GM20000 (cell line): ENCODE data around the gene PAX4.

ENCODE experiments used
- DNase-seq: peaks from one replicate; pipeline ENCODE4 v3.0.0; 2012; ENCODE audit warnings: low spot score
- CTCF ChIP-seq: IDR thresholded peaks from 2 replicates; pipeline ENCODE4 v1.5.1; 2012; ENCODE audit warnings: mild to moderate bottlenecking, control low read depth; ENCODE audit errors: extremely low read depth, missing control alignments

Gene PAX4

GRCh38 chr7:127647636-127648035 is 29.7 kb upstream of the PAX4 start:
- DNase-seq, result no peak
- TF ChIP-seq CTCF, result no peak

GRCh38 chr7:127644484-127644883 is 26.5 kb upstream of the PAX4 start:
- no peak for DNase-seq
- no peak for TF ChIP-seq CTCF

- DNase-seq, result no peak
- TF ChIP-seq CTCF, result no peak
Observed at GRCh38 chr7:127638197-127638596, 20.3 kb upstream of the PAX4 start.

- TF ChIP-seq CTCF, result no peak
- no peak for DNase-seq
Observed at GRCh38 chr7:127635659-127636285, 17.8 kb upstream of the PAX4 start.

- DNase-seq, result no peak
- TF ChIP-seq CTCF, result no peak
Observed at GRCh38 chr7:127632276-127632910, 14.5 kb upstream of the PAX4 start.

- DNase-seq, result no peak
Observed at GRCh38 chr7:127629268-127629854, 11.4 kb upstream of the PAX4 start.

More at GRCh38 chr7:127629268-127629854, 11.4 kb upstream of the PAX4 start:
- TF ChIP-seq CTCF, result peak; percentile 32
